HG02973 (cell line): Measurements from ENCODE around the gene DNA2.
"Not testable (repeated sequence)": the region's sequence is repeated elsewhere in the genome, so short reads cannot be mapped to it uniquely, and the experiment has no call there.

Experiments
- ATAC-seq: cut with Tn5 transposase; IDR thresholded peaks from one replicate; pipeline ENCODE4 v1.9.1; 2021; ENCODE audit warnings: moderate library complexity; ENCODE audit not compliant: unreplicated experiment

DNA2 gene

GRCh38 chr10:68471586-68472408, at the start of gene DNA2:
DNA2 (minus strand) TSS chr10:68471973; CDS start chr10:68471864, 109 bp downstream.
- ATAC-seq: peak; percentile 72

DNA sequence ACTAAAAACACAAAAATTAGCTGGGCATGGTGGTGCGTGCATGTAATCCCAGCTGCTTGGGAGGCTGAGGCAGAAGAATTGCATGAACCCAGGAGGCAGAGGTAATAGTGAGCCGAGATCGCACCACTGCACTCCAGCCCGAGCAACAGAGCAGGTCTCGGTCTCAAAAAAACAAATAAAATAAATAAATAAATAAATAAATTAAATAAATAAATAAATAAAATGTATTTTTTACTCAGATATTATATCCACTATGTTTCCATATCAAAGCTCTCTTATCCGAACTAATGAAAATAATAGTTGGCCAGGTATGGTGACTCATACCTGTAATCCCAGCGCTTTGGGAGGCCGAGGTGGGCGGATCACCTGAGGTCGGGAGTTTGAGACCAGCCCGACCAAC, 46.8 kb upstream of the DNA2 start:
- not testable (repeated sequence) for ATAC-seq

DNA sequence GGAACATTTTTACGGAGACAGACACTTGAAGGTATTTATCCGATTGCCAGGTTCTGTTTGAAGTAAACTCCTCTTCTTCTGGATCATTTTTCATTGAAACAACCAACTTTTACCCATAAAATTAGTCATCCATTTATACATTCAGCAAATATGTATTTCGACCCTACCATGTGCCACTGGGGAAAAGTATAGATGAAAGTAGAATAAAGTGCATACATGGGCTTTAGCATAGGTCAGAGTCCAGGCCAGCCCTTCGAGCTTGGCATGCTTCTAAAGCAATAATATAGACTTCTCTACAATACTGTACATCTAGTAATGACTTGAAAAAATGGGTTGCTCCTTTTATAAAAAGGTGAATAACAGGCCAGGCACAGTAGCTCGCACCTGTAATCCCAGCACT, 45.4 kb upstream of the DNA2 start:
- no peak for ATAC-seq

DNA sequence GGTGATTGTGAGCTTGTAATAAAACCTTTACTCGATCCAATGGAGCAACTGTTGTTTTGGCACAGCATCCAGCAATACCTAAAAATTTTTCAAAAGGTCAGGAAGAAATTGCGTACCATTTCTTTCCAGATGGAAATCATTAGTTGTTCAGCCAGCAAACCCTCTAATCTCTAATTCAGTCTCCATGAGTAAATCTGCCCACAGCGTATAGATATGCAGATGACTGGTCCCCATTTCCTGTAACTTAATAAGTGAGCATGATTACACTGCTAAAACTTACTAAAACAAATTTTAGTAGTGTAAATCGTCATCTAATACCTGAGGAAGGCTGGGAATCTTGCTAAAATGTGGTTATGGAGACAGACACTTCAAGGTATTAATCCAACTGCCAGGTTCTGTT, 45.0 kb upstream of the DNA2 start:
- no peak for ATAC-seq

GRCh38 chr10:68516216-68516615, 44.4 kb upstream of the DNA2 start:
- ATAC-seq: not testable (repeated sequence)

DNA sequence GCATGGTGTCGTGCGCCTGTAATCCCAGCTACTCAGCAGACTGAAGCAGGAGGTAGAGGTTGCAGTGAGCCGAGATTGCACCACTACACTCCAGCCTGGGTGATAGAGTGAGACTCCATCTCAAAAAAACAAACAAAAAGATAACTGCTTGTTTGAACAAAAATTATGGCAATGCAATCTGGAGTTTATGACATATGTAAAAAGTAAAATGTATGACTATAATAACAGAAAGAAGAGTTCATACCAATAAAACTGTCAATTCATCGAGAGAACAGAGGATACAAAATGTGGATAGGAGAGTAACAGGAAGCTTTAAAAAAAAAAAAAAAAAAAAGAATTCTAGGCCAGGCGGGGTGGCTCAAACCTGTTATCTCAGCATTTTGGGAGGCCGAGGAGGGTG, 36.3 kb upstream of the DNA2 start:
- no peak for ATAC-seq

- ATAC-seq: no peak
These were observed 34.6 kb upstream of the DNA2 start for GRCh38 chr10:68506411-68506810.

GRCh38 chr10:68502846-68503245, 31.1 kb upstream of the DNA2 start:
- ATAC-seq: no peak

GRCh38 chr10:68501691-68502090, 29.9 kb upstream of the DNA2 start:
- ATAC-seq: no peak

DNA sequence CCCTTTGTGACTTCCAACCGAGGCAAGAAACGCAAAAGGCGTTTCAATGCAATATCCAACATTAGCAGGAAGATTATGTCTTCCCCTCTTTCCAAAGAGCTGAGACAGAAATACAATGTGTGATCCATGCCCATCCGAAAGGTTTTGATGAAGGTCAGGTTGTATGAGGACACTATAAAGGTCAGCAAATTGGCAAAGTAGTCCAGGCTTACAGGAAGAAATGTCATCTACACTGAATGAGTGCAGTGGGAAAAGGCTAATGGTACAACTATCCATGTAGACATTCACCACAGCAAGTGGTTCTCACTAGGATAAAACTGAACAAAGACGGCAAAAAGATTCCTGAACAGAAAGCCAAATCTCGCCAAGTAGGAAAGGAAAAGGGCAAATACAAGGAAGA, 27.8 kb upstream of the DNA2 start:
- no peak for ATAC-seq

- ATAC-seq: no peak
These were observed 24.3 kb upstream of the DNA2 start for GRCh38 chr10:68496072-68496471.

DNA sequence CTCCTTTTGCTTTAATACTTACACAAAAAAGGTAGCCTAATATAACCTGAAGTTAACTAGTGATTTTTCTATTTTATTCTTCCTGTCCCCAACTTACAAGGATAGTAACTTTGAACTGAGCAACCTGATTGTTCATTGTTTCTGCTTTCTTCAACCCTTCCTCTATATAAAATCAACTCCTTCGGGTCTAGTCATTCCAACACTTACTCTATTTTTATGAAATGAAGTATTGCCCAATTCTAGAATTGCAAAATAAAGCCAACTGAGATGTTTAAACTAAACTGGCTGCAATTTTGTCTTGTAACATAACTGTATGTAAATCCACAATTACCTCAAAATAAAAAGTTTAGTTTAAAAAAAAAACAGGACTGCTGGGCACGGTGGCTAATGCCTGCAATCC, 20.3 kb upstream of the DNA2 start:
- ATAC-seq: no peak

GRCh38 chr10:68489919-68490318, 18.1 kb upstream of the DNA2 start:
- ATAC-seq: no peak

DNA sequence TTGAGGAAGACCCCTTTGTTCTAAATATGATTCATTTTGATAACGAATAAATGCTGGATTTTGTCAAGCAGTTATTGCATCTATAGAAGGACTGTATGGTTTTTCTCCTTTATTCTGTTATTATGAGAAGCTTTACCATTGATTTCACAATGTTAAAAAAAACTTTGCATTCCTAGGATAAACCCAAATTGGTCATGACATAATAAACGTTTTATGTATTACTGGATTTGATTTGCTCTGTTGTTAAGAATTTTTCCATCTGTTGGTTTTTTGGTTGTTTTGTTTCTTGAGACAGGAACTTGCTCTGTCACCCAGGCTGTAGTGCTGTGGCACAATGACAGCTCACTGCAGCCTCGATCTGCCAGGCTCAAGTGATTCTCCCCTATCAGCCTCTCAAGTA, 2.2 kb upstream of the DNA2 start:
- ATAC-seq: no peak

DNA sequence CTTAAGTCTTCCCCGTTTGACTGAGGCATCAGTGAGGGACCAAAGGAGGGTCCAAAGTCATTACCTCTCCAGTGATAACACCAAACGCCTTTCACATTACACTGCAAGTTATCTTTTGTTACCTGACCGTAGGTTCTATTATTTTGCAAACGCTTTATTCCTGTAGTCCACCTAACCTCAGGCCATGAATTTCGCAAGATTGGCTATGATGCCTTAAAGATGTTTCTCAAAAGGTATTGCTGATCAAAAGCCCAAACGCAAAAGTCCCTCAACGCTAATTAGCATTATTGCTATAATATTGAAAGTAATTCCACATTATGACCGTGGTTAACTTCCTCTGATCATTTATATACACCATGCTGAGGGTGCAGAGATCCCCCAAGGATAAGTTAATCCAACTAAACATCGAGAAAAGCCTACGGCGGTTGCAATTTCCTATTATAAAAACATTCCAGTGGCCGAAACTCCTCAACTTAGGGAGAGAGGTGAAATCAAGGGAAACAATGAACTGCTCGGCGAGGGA, 649 bp downstream of the DNA2 start:
- peak; percentile 26 for ATAC-seq

GRCh38 chr10:68470300-68470699, 1.5 kb downstream of the DNA2 start:
- ATAC-seq: no peak

DNA sequence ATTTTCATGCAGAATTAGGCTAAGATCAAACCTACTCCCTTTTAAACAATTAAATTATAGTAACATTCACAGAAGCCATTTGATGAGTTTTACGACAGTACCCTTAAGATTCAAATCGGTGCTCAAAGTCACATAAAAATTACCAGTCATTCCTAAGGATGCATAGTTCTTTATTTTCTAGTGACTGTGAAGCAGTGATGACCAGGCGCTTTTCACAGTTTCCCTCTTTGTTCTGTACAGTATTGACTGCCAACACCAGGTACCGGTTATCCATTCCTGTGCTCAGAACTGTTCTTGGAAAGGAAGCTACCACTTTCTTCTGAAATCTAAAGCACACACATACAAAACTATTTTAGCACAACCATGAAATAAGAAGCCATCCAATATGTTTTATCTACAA, 1.9 kb downstream of the DNA2 start:
- no peak for ATAC-seq

- ATAC-seq: not testable (repeated sequence)
These were observed 7.0 kb downstream of the DNA2 start for GRCh38 chr10:68464729-68465128.

- no peak for ATAC-seq
These were observed 8.2 kb downstream of the DNA2 start for GRCh38 chr10:68463365-68464093.

DNA sequence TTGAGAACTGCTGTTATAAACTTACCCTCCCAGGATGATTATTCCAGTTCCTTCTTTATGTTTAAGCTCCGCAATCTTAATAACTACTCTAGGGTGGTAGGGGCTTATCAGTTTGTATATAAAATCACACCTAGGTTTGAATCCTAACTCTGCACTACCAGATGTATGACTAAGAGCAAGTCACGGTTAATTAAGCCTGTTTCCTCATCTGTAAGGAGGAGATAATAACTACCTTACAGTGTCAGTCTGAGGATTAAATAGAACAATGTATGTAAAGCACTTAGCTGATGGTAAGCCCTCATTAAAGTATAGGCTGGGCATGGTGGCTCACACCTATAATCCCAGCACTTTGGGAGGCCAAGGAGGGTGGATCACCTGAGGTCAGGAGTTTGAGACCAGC, 9.2 kb downstream of the DNA2 start:
- no peak for ATAC-seq

GRCh38 chr10:68461032-68461431, 10.7 kb downstream of the DNA2 start:
- no peak for ATAC-seq

DNA sequence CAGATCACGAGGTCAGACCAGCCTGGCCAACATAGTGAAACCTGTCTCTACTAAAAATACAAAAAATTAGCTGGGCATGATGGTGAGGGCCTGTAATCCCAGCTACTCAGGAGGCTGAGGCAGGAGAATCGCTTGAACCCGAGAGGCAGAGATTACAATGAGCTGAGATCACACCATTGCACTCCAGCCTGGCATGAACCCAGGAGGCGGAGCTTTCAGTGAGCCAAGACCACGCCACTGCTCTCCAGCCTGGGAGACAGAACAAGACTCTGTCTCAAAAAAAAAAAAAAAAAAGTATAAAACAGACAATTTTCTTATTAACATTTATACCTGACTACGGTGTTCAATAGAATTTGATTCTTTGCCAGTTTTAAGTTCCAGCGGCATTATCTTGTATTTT, 22.1 kb downstream of the DNA2 start:
- ATAC-seq: not testable (repeated sequence)
